ENCODE data around the gene FXYD7.
"Not testable (repeated sequence)": the region's sequence is repeated elsewhere in the genome, so short reads cannot be mapped to it uniquely, and the experiment has no call there.

Gene FXYD7

GRCh38 chr19:35144600-35145436, 1.8 kb downstream of the FXYD7 start:
- no peak for ATAC-seq
- DNase-seq: no peak

- no peak for ATAC-seq
Observed at GRCh38 chr19:35146746-35147459, 3.8 kb downstream of the FXYD7 start.

GRCh38 chr19:35149463-35149862, 6.4 kb downstream of the FXYD7 start:
- ATAC-seq (no peak), DNase-seq (no peak)

More at GRCh38 chr19:35146746-35147459, 3.8 kb downstream of the FXYD7 start:
- no peak for DNase-seq

GRCh38 chr19:35150445-35150844, 7.4 kb downstream of the FXYD7 start:
- no peak for ATAC-seq
- DNase-seq: no peak

- ATAC-seq (no peak), DNase-seq (no peak)
Observed at GRCh38 chr19:35151273-35152065, 8.4 kb downstream of the FXYD7 start.

- not testable (repeated sequence) for ATAC-seq, DNase-seq
Observed at GRCh38 chr19:35153129-35153522, 10.1 kb downstream of the FXYD7 start.

- DNase-seq (peak; percentile 84), ATAC-seq (peak; percentile 36)
Observed at GRCh38 chr19:35153701-35154524, 10.9 kb downstream of the FXYD7 start.

- DNase-seq: peak; percentile 88
- ATAC-seq: peak; percentile 89
Observed at GRCh38 chr19:35154525-35155406, 11.7 kb downstream of the FXYD7 start, which contains the start of gene FXYD5. TSS of gene FXYD5 (plus strand) at chr19:35154735. CDS start at chr19:35155551, 816 bp downstream.

GRCh38 chr19:35155441-35155840, 12.4 kb downstream of the FXYD7 start:
- ATAC-seq: peak; percentile 30

GRCh38 chr19:35155981-35156672, 13.1 kb downstream of the FXYD7 start:
- ATAC-seq (no peak), DNase-seq (no peak)

More at GRCh38 chr19:35155441-35155840, 12.4 kb downstream of the FXYD7 start:
- DNase-seq: peak; percentile 50

GRCh38 chr19:35156673-35157014, 13.6 kb downstream of the FXYD7 start:
- ATAC-seq (no peak), DNase-seq (no peak)

GRCh38 chr19:35157431-35157830, 14.4 kb downstream of the FXYD7 start:
- ATAC-seq (no peak), DNase-seq (no peak)

- no peak for DNase-seq
Observed at GRCh38 chr19:35159606-35160005, 16.6 kb downstream of the FXYD7 start.

GRCh38 chr19:35160629-35161433, 17.8 kb downstream of the FXYD7 start:
- no peak for ATAC-seq
- no peak for DNase-seq

More at GRCh38 chr19:35159606-35160005, 16.6 kb downstream of the FXYD7 start:
- no peak for ATAC-seq

- ATAC-seq: peak; percentile 57
- no peak for DNase-seq
Observed at GRCh38 chr19:35161434-35161743, 18.3 kb downstream of the FXYD7 start.

GRCh38 chr19:35162471-35163326, 19.6 kb downstream of the FXYD7 start:
- no peak for DNase-seq
- no peak for ATAC-seq

- no peak for ATAC-seq
- no peak for DNase-seq
Observed at GRCh38 chr19:35164418-35164817, 21.4 kb downstream of the FXYD7 start.

Measured in stimulated activated naive CD8-positive, alpha-beta T cell treated with anti-CD3 and anti-CD28 coated beads, Interleukin-15, Interleukin-2, amounts not matched to agents 100 U/mL and 50 U/mL, for 24 hours (primary cell).